NCI-H2196 (cell line): ENCODE results near the gene RASGRF2.
"Not testable (repeated sequence)": the region's sequence is repeated elsewhere in the genome, so short reads cannot be mapped to it uniquely, and the experiment has no call there.

Experiments used
- DNase-seq: peaks from one replicate; lab custom pipeline; 2025; ENCODE audit not compliant: unreplicated experiment; lab: John Stamatoyannopoulos, UW

The RASGRF2 gene

GRCh38 chr5:81068635-81069034, 108.5 kb downstream of the RASGRF2 start:
- DNase-seq: no peak

DNA sequence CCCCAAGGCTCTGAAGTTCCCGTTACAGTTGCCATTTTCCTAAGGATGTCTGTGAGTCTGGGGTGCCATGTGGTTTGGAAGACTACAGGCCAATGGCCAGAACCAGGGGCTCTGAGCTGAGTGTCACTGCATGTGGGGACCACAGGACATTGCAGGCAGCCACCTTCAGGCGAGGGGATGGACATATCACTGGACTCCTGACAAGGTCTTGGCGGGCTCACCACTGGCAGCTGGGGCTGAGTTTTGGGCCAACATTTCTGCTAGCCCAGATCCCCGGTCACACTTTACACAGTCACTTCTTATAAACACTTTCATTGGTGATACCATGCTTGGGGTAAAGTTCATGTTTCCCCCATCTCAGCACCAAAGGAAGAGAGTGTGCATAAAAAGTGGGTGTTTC, 109.8 kb downstream of the RASGRF2 start:
- no peak for DNase-seq

DNA sequence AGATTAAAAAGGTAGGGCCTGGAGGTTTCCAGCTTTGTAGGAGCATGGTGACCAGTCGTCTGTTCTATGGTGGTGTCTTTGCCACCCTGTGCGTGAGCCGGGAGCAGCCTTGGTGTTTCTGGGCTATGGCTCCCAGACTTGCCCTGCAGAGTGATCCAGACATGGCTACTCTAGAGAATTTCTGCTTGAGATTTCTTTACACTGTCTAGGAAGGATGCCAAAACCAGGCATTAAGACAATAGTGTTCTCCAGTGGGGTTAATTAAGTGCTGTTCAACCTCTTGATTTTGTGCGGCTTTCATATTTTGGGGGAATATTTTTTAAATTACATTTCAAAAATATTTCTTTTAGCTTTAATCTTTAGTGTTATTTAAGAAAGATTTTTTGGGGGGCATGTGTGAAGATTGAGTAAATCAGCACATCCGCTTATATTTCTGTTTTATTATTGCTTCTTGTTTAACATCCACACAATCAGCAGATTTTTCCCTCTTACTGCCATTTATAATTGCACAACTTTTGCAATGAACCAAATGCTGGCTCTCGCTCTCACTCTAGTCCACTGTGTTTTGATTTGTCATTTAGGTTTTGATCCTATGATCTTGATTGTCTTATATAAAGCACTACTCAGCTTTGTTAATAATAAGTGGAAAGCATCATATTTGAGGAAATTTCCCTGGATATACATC, 110.5 kb downstream of the RASGRF2 start:
- DNase-seq: no peak

GRCh38 chr5:81075041-81075440, 114.9 kb downstream of the RASGRF2 start:
- DNase-seq: no peak

- DNase-seq: no peak
Measured at GRCh38 chr5:81077105-81077504, 116.9 kb downstream of the RASGRF2 start.

DNA sequence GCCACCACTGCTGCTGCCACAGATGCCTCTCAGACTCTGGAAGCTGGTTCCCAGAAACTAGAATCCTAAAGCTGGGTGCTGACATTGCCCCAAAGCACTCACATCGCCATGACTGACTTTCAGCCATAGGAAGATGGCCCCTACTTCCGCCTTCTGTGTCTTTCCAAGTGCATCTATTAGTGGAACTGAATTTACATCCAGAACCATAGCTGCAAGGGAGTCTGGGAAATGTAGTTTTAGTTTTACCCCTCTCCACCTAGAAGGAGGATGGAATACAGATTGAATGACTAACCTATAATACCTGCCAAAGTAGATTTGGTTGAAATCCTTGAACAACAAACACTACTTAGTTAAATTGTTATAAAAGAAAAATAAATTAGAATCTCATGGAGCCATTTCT, 118.8 kb downstream of the RASGRF2 start:
- DNase-seq: no peak

GRCh38 chr5:81080809-81081460, 120.8 kb downstream of the RASGRF2 start:
- no peak for DNase-seq

GRCh38 chr5:81081461-81081835, 121.3 kb downstream of the RASGRF2 start:
- DNase-seq: no peak

- no peak for DNase-seq
Measured at GRCh38 chr5:81086881-81087281, 126.7 kb downstream of the RASGRF2 start.

DNA sequence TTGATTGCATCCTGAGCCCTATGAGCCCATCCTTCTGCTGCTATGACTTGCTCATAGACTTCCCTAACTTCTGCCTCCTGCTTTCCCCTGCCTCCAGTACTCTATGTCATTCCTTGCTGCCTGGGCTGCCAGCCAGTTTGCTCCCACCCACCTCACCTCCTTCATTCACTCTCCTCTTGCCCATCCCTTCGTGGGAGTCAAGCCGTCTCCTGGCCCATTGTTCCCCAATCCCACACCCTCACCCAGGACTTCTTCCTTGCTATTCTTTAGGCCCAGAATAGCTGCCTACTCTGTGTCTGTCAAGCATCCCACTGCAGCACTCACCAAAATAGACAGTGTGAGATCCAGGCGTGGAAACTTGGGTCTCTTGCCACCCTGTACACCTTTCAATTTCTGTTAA, 131.0 kb downstream of the RASGRF2 start:
- no peak for DNase-seq

DNA sequence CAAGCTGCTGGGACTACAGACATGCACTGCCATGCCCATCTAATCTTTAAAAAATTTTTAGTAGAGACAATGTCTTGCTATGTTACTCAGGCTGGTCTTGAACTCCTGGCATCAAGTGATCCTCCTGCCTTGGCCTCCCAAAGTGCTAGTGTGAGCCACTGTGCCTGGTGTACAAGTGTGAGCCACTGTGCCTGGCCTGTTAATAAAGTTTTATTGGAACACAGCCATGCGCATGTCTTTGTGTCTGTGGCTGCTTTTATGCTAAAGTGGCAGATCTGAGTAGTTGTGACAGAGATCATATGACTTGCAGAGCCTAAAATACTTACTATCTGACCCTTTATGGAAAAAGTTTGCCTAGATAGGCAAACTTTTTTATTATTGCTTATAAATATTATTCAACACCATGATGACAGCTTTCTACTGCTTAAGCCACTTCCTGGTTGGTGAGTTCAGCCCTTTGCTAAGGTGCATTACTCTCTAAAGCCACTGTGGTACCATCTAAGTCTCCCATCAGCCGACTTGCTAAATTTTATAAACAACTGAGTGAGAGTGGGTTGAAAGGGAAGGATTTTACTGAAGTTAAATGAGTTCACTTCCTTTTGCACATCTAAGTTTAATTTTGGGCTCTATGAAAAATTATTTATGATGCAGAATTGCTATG, 133.5 kb downstream of the RASGRF2 start:
- no peak for DNase-seq

GRCh38 chr5:81095835-81096234, 135.7 kb downstream of the RASGRF2 start:
- DNase-seq: no peak

GRCh38 chr5:81097713-81098112, 137.6 kb downstream of the RASGRF2 start:
- DNase-seq: no peak

DNA sequence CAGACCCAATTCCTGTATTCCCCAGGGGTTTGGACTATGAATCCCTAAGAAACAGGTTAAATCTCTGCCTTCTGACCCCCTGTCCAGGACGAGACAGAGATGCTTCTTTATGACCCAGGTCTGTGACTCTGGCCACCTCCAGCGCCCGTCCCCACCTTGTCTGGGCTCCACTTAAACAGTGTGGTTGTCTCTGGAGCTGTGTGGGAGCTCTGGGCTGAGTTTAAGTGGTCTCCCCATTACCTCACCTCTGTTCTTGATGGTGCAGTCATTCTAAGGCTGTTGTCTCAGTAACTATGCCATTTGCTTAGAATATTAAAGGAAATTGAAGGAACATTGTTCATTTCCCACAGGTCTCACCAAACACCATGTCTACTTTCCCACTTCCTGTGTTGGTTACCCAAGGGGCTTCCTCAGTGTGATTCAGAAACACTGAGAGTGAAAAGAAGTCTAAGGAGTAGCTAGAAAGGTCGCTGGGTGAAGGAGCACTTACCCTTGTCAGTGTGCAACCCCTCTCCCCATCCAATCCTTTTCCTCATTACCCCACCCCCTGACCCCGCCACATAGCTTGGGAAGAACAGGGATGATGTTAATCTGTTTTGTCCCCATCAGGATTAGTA, 145.2 kb downstream of the RASGRF2 start:
- DNase-seq: no peak

DNA sequence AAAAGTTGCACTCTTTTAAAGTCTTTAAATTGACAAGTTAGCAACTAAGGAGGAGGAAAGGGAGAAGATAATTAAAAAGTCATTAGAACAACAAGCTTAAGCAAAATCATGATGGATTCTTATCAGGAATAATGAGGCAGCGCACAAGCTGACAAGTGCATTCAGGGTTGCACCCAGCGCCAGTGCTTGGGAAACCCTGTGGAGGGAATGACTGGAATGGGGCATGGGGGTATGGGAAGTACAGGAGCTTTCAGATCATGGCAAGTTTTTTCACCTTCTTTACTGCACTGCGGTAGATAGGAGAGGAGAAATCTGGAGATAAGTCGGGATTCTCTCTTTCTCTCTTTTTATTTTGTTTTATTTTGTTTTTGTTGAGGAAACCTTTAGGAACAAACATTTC, 155.1 kb downstream of the RASGRF2 start:
- DNase-seq: no peak

DNA sequence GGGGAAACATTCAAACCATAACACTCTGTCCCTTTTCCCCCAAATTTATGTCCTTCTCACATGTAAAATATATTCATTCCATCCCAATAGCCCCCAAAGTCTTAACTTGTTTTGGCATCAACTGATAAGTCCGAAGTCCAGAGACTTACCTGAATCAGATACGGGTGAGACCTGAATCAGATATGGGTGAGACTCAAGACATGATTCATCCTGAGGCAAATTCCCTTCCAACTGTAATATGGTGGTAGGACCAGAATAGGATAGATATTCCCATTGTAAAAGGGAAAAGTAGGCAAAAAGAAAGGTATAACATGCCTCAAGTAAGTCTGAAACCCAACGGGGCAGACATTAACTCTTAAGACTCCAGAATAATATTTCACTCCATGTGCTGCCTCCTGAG, 157.4 kb downstream of the RASGRF2 start:
- no peak for DNase-seq

GRCh38 chr5:81121273-81121672, 161.1 kb downstream of the RASGRF2 start:
- DNase-seq: no peak

DNA sequence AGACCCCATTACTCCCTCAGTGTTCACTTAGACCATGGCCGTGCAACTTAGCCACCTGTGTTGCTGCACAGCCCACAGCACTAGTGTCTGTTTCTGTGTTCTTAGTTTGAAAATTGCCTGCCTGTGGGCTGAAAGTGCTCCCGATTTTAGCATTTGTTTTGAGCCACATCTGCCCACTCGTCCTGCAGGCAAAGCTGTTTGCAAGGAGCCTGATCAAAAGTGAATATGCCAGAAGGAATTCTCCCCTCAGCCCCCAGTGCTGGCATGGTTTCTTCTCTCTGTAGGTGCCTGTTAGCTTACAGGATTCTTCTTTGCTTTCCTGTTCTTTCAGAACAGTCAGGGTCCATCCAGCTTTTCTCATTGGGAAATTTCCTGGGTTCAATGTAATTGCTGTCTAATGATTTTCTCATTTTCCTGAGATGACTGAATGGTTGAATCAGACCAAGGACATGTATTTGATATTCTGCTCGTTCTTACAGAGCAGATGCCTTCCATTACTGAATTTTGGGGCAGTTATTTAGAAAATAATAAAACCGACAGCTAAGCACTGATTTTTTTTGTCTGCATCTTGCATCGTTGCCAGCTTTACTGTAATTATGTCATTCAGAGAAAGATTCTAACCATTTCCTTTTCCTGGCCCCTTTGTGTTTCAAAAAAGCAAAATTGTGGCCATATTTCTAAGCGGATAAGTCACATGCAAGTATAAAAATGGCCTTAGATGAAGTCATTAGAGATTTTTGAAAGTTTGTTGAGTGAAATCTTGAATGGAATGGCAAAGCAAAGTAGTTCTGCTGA, 161.9 kb downstream of the RASGRF2 start:
- no peak for DNase-seq

GRCh38 chr5:81124689-81125088, 164.5 kb downstream of the RASGRF2 start:
- DNase-seq: not testable (repeated sequence)

GRCh38 chr5:81125959-81126358, 165.8 kb downstream of the RASGRF2 start:
- DNase-seq: no peak

DNA sequence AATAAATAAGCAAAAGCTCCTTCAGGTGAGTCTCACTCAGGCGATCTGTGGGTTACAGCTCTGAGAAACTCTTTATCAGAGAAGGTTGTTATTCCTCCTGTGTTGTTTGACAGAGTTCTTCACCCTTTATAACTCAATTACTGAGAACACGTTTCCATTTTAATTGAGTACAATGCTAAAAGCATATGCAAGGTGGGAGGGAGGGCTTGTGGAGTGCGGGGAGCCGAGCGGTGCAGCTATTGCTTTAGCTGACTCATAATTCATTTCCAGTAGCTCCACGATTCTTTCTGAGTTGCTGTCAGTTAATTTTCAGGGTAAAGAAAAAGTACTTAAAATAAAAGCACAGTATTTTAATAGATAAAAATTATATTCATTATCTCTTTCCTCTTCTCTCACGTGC, 168.3 kb downstream of the RASGRF2 start:
- DNase-seq: no peak
